HG03457 (cell line): ENCODE data around the gene FRG1.
"Not testable (repeated sequence)": the region's sequence is repeated elsewhere in the genome, so short reads cannot be mapped to it uniquely, and the experiment has no call there.

Experiments used
- ATAC-seq: cut with Tn5 transposase; IDR thresholded peaks from one replicate; pipeline ENCODE4 v1.9.1; 2021; ENCODE audit warnings: moderate number of reproducible peaks; ENCODE audit not compliant: unreplicated experiment

Gene FRG1

GRCh38 chr4:189984661-189985060 is 44.0 kb downstream of the FRG1 start:
- ATAC-seq: not testable (repeated sequence)

- ATAC-seq: not testable (repeated sequence)
These were observed 45.1 kb downstream of the FRG1 start for GRCh38 chr4:189985651-189986243.

- no peak for ATAC-seq
These were observed 48.3 kb downstream of the FRG1 start for GRCh38 chr4:189988877-189989431.

- not testable (repeated sequence) for ATAC-seq
These were observed 49.3 kb downstream of the FRG1 start for GRCh38 chr4:189989941-189990340.
